ENCODE data around the gene RALGAPA2.

GRCh38 chr20:20517296-20517695 is 195.1 kb downstream of the RALGAPA2 start:
- TF ChIP-seq YY1 (IDR thresholded peaks at IDR 0.05; ENCODE audit: low read depth), result no peak
- no peak for TF ChIP-seq POLR2AphosphoS5 (IDR thresholded peaks at IDR 0.05; ENCODE audit: low read depth, low read length)
- TF ChIP-seq CTCF (IDR thresholded peaks at IDR 0.05), result no peak
- TF ChIP-seq MAX (IDR thresholded peaks at IDR 0.05; ENCODE audit: low read depth), result no peak
- no peak for TF ChIP-seq MXI1 (IDR thresholded peaks at IDR 0.05; ENCODE audit: low read depth, low read length)
